ENCODE measurements around the gene DCAKD. TPM values are rescaled to one million over a fixed set of nuclear protein-coding genes. Genes with fewer than 3 reads are reported as not detected.

DCAKD gene
- total RNA-seq, 1 experiment from 2014 or later: 15.1 TPM

DNA sequence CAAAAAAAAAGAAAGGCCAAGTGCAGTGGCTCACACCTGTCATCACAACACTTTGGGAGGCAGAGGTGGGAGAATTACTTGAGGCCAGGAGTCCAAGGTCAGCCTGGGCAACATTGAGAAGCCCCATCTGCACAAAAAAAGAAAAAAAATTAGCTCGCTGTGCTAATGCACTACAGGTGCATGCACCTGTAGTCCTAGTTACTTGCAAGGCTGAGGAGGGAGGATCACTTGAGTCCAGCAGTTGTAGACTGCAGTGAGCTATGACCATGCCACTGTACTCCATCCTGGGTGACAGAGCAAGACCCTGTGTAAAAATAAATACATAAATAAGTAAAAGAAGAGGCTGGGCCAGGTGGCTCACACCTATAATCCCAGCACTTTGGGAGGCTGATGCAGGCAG, 39.7 kb downstream of the DCAKD start:
- no TSS peak for BruUV-seq (replicated peaks)
- ChIA-PET CTCF (interaction anchor here (1.3 kb wide), 1 partner anchor 10 kb away, joined by 3 read pairs; no protein-coding TSS in a partner anchor), POLR2A (interaction anchor here (1.0 kb wide), 1 partner anchor 71 kb away, joined by 8 read pairs; no protein-coding TSS in a partner anchor)
- H3K36me3 Mint-ChIP-seq (ENCODE audit: insufficient read depth, unreplicated experiment): no peaks in the 10 kb centered on the region
- H3K9me3 ChIP-seq: no peaks in the 10 kb centered on the region
- no peaks in the 10 kb centered on the region for H3K36me3 ChIP-seq (ENCODE audit: control insufficient read depth, insufficient read depth, low read length)
- H3K9me3 Mint-ChIP-seq (ENCODE audit: unreplicated experiment): no peaks in the 10 kb centered on the region
- H3K27me3 Mint-ChIP-seq (ENCODE audit: insufficient read depth, unreplicated experiment): no peaks in the 10 kb centered on the region
- no peaks in the 10 kb centered on the region for H3K27me3 ChIP-seq (replicated peaks; ENCODE audit: control insufficient read depth, insufficient read depth, low read length)
- no peak overlapping the region for H3K4me3 Mint-ChIP-seq (ENCODE audit: unreplicated experiment)
- intact Hi-C loops (cut with micrococcal nuclease; ENCODE audit: unreplicated experiment): no loop called here
- no peaks in the 10 kb centered on the region for H3K4me1 Mint-ChIP-seq (ENCODE audit: low read depth, unreplicated experiment)
- H3K4me1 ChIP-seq: no peaks in the 10 kb centered on the region
- H3K27ac Mint-ChIP-seq (ENCODE audit: unreplicated experiment): no peak overlapping the region
- DNase-seq: no peak
- no peak overlapping the region for H3K4me3 ChIP-seq (ENCODE audit: low read depth, low read length)
- TF ChIP-seq, protein P1, sequence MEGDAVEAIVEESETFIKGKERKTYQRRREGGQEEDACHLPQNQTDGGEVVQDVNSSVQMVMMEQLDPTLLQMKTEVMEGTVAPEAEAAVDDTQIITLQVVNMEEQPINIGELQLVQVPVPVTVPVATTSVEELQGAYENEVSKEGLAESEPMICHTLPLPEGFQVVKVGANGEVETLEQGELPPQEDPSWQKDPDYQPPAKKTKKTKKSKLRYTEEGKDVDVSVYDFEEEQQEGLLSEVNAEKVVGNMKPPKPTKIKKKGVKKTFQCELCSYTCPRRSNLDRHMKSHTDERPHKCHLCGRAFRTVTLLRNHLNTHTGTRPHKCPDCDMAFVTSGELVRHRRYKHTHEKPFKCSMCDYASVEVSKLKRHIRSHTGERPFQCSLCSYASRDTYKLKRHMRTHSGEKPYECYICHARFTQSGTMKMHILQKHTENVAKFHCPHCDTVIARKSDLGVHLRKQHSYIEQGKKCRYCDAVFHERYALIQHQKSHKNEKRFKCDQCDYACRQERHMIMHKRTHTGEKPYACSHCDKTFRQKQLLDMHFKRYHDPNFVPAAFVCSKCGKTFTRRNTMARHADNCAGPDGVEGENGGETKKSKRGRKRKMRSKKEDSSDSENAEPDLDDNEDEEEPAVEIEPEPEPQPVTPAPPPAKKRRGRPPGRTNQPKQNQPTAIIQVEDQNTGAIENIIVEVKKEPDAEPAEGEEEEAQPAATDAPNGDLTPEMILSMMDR (IDR thresholded peaks at IDR 0.05; ENCODE audit: insufficient read depth in 1 of 2, low read depth in 1 of 2, low read length in 1 of 2, severe bottlenecking in 1 of 2, unreplicated experiment in 1 of 2): no peak

DNA sequence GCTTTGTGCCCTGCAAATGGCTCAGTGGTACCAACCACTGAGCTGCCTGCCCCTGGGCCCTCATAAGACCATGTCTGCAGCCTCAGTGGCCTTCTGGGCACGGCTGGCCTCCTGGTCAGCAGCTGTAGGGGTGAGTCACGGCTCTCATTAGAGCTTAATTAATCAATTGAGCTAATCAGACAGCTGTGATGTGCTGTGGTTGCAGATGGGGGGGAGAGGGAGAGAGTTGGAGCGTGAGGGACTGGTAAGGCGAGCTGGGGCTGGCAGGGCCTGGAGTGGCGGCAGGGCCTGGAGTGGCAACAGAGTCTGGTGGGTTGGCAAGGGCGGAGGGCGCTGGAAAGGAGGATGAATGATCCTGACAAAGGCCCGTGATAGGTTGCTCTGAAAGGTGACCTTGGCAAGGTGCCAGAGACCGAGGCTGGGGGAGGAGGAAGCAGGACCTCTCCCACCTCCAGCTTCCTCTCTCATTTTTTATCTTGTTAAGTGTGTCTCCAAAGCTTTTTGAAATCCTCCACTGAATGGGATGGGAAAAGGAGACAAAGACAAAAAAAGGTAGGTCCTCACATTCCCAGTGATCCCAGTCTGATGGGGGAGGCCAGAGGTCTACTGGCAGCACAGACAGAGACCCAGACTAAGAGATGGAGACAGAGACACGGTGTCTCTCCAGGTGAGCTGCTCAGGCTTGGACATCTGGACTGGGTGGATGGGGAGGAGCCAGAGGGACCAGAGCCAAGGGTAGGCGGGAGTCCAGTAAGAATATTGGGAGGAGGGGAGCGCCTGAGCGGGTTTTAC, 41.6 kb downstream of the DCAKD start:
- no peaks in the 10 kb centered on the region for H3K36me3 ChIP-seq (ENCODE audit: control insufficient read depth, insufficient read depth, low read length)
- Mint-ChIP-seq H3K4me3 (ENCODE audit: unreplicated experiment) (no peak overlapping the region), H3K36me3 (ENCODE audit: insufficient read depth, unreplicated experiment) (no peaks in the 10 kb centered on the region), H3K4me1 (ENCODE audit: low read depth, unreplicated experiment) (no peaks in the 10 kb centered on the region), H3K9me3 (ENCODE audit: unreplicated experiment) (no peaks in the 10 kb centered on the region), H3K27me3 (ENCODE audit: insufficient read depth, unreplicated experiment) (no peaks in the 10 kb centered on the region), H3K27ac (ENCODE audit: unreplicated experiment) (no peak overlapping the region)
- DNase-seq: no peak
- H3K9me3 ChIP-seq: no peaks in the 10 kb centered on the region
- ChIA-PET POLR2A (interaction anchor here (0.6 kb wide), 1 partner anchor 31 kb away, joined by 3 read pairs; no protein-coding TSS in a partner anchor), CTCF (no interaction called here)
- intact Hi-C loops (cut with micrococcal nuclease; ENCODE audit: unreplicated experiment): no loop called here
- no peaks in the 10 kb centered on the region for H3K27me3 ChIP-seq (replicated peaks; ENCODE audit: control insufficient read depth, insufficient read depth, low read length)
- H3K4me3 ChIP-seq (ENCODE audit: low read depth, low read length): no peak overlapping the region
- no peaks in the 10 kb centered on the region for H3K4me1 ChIP-seq
- no TSS peak for BruUV-seq (replicated peaks)
- TF ChIP-seq, protein P1 (IDR thresholded peaks at IDR 0.05; ENCODE audit: insufficient read depth in 1 of 2, low read depth in 1 of 2, low read length in 1 of 2, severe bottlenecking in 1 of 2, unreplicated experiment in 1 of 2): no peak

DNA sequence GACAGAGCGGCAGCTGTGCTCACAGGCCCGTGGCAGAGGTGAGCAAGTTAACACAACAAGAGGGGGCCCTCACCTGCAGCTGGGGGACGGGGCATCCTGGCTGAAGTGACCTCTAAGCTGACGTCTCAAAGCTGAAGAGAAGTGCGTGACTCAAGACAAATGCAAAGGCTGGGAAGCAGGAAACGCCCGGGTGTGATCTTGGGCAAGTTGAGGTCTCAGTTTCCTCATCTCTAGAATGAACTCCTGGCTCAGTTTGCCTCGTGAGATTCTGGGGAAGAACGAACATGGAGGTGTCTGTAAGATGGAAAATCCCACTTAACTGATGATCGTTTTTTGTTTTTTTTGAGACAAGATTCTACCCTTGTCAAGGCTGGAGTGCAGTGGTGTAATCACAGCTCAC, 43.2 kb downstream of the DCAKD start:
- Mint-ChIP-seq H3K27me3 (ENCODE audit: insufficient read depth, unreplicated experiment) (no peaks in the 10 kb centered on the region), H3K4me3 (ENCODE audit: unreplicated experiment) (no peak overlapping the region), H3K36me3 (ENCODE audit: insufficient read depth, unreplicated experiment) (no peaks in the 10 kb centered on the region), H3K4me1 (ENCODE audit: low read depth, unreplicated experiment) (no peaks in the 10 kb centered on the region), H3K27ac (ENCODE audit: unreplicated experiment) (no peak overlapping the region), H3K9me3 (ENCODE audit: unreplicated experiment) (no peaks in the 10 kb centered on the region)
- intact Hi-C loops (cut with micrococcal nuclease; ENCODE audit: unreplicated experiment): no loop called here
- ChIA-PET POLR2A (no interaction called here), CTCF (interaction anchor here (1.3 kb wide), 1 partner anchor 10 kb away, joined by 7 read pairs; no protein-coding TSS in a partner anchor)
- Histone ChIP-seq H3K4me1 (no peaks in the 10 kb centered on the region), H3K27me3 (replicated peaks; ENCODE audit: control insufficient read depth, insufficient read depth, low read length) (no peaks in the 10 kb centered on the region), H3K4me3 (ENCODE audit: low read depth, low read length) (no peak overlapping the region), H3K9me3 (no peaks in the 10 kb centered on the region), H3K36me3 (ENCODE audit: control insufficient read depth, insufficient read depth, low read length) (no peaks in the 10 kb centered on the region)
- TF ChIP-seq, protein P1 (IDR thresholded peaks at IDR 0.05; ENCODE audit: insufficient read depth in 1 of 2, low read depth in 1 of 2, low read length in 1 of 2, severe bottlenecking in 1 of 2, unreplicated experiment in 1 of 2): no peak
- no peak for DNase-seq
- no TSS peak for BruUV-seq (replicated peaks)

Data from Caco-2 (cell line).